Measurements from ENCODE around the gene LARGE1. TPM values are rescaled to one million over a fixed set of nuclear protein-coding genes. Genes with fewer than 3 reads are reported as not detected.

The LARGE1 gene
- total RNA-seq, 1 donor, result 22.8 TPM

DNA sequence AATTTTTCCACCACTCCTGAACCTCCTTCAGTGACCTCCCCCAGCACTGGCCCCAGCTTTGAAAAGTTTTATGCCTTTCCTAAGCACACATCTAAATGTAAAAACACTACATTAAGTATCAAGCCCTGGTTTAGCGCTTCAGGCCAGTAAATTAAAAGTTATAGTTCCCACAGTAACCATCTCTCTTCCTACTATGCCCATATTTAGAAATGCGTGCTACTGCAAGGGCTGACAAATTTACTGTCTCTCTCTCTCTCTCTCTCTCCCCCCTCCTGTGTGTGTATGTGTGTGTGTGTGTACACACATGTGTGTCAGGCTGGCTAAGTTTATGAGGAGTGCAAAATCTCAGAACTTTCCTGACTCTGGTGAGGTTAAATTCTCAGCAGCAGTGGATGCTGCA, 231.4 kb downstream of the LARGE1 start:
- H4K20me1 ChIP-seq (ENCODE audit: insufficient read depth, low read length), result no peaks in the 10 kb centered on the region
- no peaks in the 10 kb centered on the region for H3K79me2 ChIP-seq (ENCODE audit: insufficient read depth, low read length)
- H3K4me3 ChIP-seq (ENCODE audit: insufficient read depth, low read length), result no peak overlapping the region
- no peak overlapping the region for H3K4me2 ChIP-seq (ENCODE audit: insufficient read depth, low read length)
- no peak for TF ChIP-seq CTCF (IDR thresholded peaks at IDR 0.05; ENCODE audit: extremely low read depth, low read depth, low read length)
- H3K36me3 ChIP-seq (ENCODE audit: insufficient read depth, low read length), result no peaks in the 10 kb centered on the region
- no peaks in the 10 kb centered on the region for H3K9me3 ChIP-seq (ENCODE audit: low read depth, low read length)
- H2AFZ ChIP-seq (ENCODE audit: low read length), result no peak overlapping the region
- no peaks in the 10 kb centered on the region for H3K27me3 ChIP-seq (ENCODE audit: insufficient read depth, low read length)
- no peak for DNase-seq (ENCODE audit: insufficient read length, low spot score, missing footprints)
- H3K27ac ChIP-seq (ENCODE audit: low read depth, low read length), result no peak overlapping the region
- H3K4me1 ChIP-seq (ENCODE audit: insufficient read depth, low read length), result no peaks in the 10 kb centered on the region

DNA sequence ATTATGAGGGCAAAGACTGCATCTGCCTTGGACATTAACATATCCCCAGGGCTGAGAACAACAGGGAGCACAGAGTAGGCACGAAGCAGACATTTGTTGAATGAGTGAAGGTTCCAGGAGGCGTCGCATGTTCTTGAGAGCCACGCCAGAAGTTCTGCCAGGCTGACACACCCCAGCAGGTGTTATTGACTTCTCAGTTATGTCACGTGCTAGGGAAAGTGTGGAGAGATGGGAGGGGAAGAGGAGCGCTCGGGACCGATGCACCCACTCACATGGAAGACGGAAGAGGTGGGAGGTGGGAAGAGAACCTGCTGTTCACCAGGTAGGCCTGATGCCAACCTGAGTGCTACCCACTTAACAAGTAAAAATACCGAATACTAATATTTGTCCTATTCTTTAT, 232.8 kb downstream of the LARGE1 start:
- no peak for DNase-seq (ENCODE audit: insufficient read length, low spot score, missing footprints)
- H3K4me1 ChIP-seq (ENCODE audit: insufficient read depth, low read length), result no peaks in the 10 kb centered on the region
- H3K4me3 ChIP-seq (ENCODE audit: insufficient read depth, low read length), result no peak overlapping the region
- no peak overlapping the region for H3K27ac ChIP-seq (ENCODE audit: low read depth, low read length)
- no peaks in the 10 kb centered on the region for H4K20me1 ChIP-seq (ENCODE audit: insufficient read depth, low read length)
- H3K27me3 ChIP-seq (ENCODE audit: insufficient read depth, low read length), result no peaks in the 10 kb centered on the region
- no peaks in the 10 kb centered on the region for H3K36me3 ChIP-seq (ENCODE audit: insufficient read depth, low read length)
- H3K79me2 ChIP-seq (ENCODE audit: insufficient read depth, low read length), result no peaks in the 10 kb centered on the region
- no peak for TF ChIP-seq CTCF (IDR thresholded peaks at IDR 0.05; ENCODE audit: extremely low read depth, low read depth, low read length)
- no peak overlapping the region for H2AFZ ChIP-seq (ENCODE audit: low read length)
- H3K9me3 ChIP-seq (ENCODE audit: low read depth, low read length), result no peaks in the 10 kb centered on the region
- no peak overlapping the region for H3K4me2 ChIP-seq (ENCODE audit: insufficient read depth, low read length)

DNA sequence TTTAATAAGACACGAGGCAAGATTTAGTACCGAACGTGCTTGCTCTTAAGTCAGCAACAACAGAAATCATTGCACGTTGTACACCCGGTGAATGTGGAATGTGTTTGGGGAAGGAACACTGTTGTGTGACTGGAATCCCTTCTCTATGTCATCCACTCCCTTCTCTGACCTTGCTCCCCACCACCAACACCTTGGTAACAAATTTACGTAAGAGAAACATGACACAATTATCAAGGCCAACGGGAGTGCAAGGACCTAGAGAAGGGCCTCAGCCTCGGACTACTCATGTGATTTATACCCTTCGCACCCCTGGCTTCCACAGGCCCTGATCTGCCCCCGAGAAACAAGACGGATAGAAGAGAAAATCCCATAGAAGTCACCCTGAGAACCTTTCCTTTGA, 236.2 kb downstream of the LARGE1 start:
- Histone ChIP-seq H3K9me3 (ENCODE audit: low read depth, low read length) (no peaks in the 10 kb centered on the region), H3K27ac (ENCODE audit: low read depth, low read length) (no peak overlapping the region), H3K79me2 (ENCODE audit: insufficient read depth, low read length) (no peaks in the 10 kb centered on the region), H3K36me3 (ENCODE audit: insufficient read depth, low read length) (no peaks in the 10 kb centered on the region), H3K27me3 (ENCODE audit: insufficient read depth, low read length) (no peaks in the 10 kb centered on the region), H3K4me3 (ENCODE audit: insufficient read depth, low read length) (no peak overlapping the region), H3K4me2 (ENCODE audit: insufficient read depth, low read length) (no peak overlapping the region), H4K20me1 (ENCODE audit: insufficient read depth, low read length) (no peaks in the 10 kb centered on the region), H3K4me1 (ENCODE audit: insufficient read depth, low read length) (no peaks in the 10 kb centered on the region), H2AFZ (ENCODE audit: low read length) (no peak overlapping the region)
- TF ChIP-seq CTCF (IDR thresholded peaks at IDR 0.05; ENCODE audit: extremely low read depth, low read depth, low read length), result no peak
- no peak for DNase-seq (ENCODE audit: insufficient read length, low spot score, missing footprints)

DNA sequence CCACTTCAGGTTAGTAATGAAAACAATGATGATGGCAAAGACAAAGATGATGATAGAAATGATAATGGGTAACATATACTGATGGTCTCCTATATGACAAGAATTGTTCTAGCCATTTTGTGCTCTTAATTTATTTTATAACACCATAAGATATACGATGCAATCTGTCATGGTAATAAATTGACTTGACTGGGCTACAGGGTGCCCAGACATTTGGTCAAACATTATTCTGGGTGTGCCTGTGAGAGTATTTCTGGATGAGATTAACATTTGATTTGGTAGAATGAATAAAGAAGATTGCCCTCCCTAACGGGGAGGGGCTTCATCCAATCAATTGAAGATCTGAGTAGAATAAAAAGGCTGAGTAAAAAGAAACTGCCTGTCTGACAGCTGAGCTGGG, 237.3 kb downstream of the LARGE1 start:
- Histone ChIP-seq H2AFZ (ENCODE audit: low read length) (no peak overlapping the region), H3K4me3 (ENCODE audit: insufficient read depth, low read length) (no peak overlapping the region), H3K9me3 (ENCODE audit: low read depth, low read length) (no peaks in the 10 kb centered on the region), H3K36me3 (ENCODE audit: insufficient read depth, low read length) (no peaks in the 10 kb centered on the region), H3K27me3 (ENCODE audit: insufficient read depth, low read length) (no peaks in the 10 kb centered on the region), H3K4me1 (ENCODE audit: insufficient read depth, low read length) (no peaks in the 10 kb centered on the region), H3K4me2 (ENCODE audit: insufficient read depth, low read length) (no peak overlapping the region), H4K20me1 (ENCODE audit: insufficient read depth, low read length) (no peaks in the 10 kb centered on the region), H3K27ac (ENCODE audit: low read depth, low read length) (no peak overlapping the region), H3K79me2 (ENCODE audit: insufficient read depth, low read length) (no peaks in the 10 kb centered on the region)
- no peak for DNase-seq (ENCODE audit: insufficient read length, low spot score, missing footprints)
- no peak for TF ChIP-seq CTCF (IDR thresholded peaks at IDR 0.05; ENCODE audit: extremely low read depth, low read depth, low read length)

Measured in osteoblast (primary cell).